HEK293 (cell line): ENCODE measurements around the gene DPH5.

ENCODE experiments used
- CTCF ChIP-seq: fragments of 450-650 bp; formaldehyde crosslinking; IDR thresholded peaks from 2 replicates; pipeline ENCODE4 v1.5.1; 2016; ENCODE audit warnings: missing biosample characterization, missing genetic modification characterization
- REPIN1 ChIP-seq: fragments of 450-650 bp; formaldehyde crosslinking; IDR thresholded peaks from 2 replicates; pipeline ENCODE4 v1.5.1; 2017; ENCODE audit warnings: missing biosample characterization, missing genetic modification characterization, low read depth
- SP2 ChIP-seq: fragments of 450-650 bp; formaldehyde crosslinking; IDR thresholded peaks from 2 replicates; pipeline ENCODE4 v1.5.1; 2016; ENCODE audit warnings: missing biosample characterization, missing genetic modification characterization
- ZNF133 ChIP-seq: fragments of 450-650 bp; formaldehyde crosslinking; IDR thresholded peaks from 2 replicates; pipeline ENCODE4 v1.5.1; 2016; ENCODE audit warnings: missing biosample characterization, missing genetic modification characterization
- ZNF157 ChIP-seq: fragments of 450-650 bp; formaldehyde crosslinking; IDR thresholded peaks from 2 replicates; pipeline ENCODE4 v1.5.1; 2016; ENCODE audit warnings: missing biosample characterization, missing genetic modification characterization
- ZNF354C ChIP-seq: fragments of 450-650 bp; formaldehyde crosslinking; IDR thresholded peaks from 2 replicates; pipeline ENCODE4 v1.5.1; 2016; ENCODE audit warnings: missing biosample characterization, missing genetic modification characterization, low read depth, borderline replicate concordance
- ZNF558 ChIP-seq: fragments of 450-650 bp; formaldehyde crosslinking; IDR thresholded peaks from 2 replicates; pipeline ENCODE4 v1.5.1; 2016; ENCODE audit warnings: missing biosample characterization, missing genetic modification characterization
- ZNF830 ChIP-seq: fragments of 450-650 bp; IDR thresholded peaks from 2 replicates; pipeline ENCODE4 v1.5.0; 2018; ENCODE audit warnings: missing biosample characterization, missing genetic modification characterization, low read depth, mild to moderate bottlenecking, moderate library complexity

- TF ChIP-seq ZNF558 (no peak), SP2 (tag by site-specific recombination) (no peak), REPIN1 (tag by site-specific recombination) (no peak), ZNF830 (tag by site-specific recombination) (no peak), ZNF157 (no peak), CTCF (tag by site-specific recombination) (no peak), ZNF133 (no peak), ZNF354C (tag by site-specific recombination) (no peak)
Observed at GRCh38 chr1:101005183-101005582, 20.4 kb downstream of the DPH5 start.
